Endothelial cell (in vitro differentiated cells): ENCODE results near the gene SCAPER. TPM values are rescaled to one million over a fixed set of nuclear protein-coding genes. Genes with fewer than 3 reads are reported as not detected.

ENCODE experiments used
- DNase-seq: peaks from one replicate; pipeline ENCODE4 v3.0.0; 2021; ENCODE audit warnings: low spot score
- H3K27ac Mint-ChIP-seq: one replicate; pipeline ENCODE4 v1.8.0; 2021; ENCODE audit warnings: mixed read lengths, inconsistent platforms; ENCODE audit not compliant: unreplicated experiment
- H3K27me3 Mint-ChIP-seq: one replicate; pipeline ENCODE4 v1.8.0; 2021; ENCODE audit warnings: mild to moderate bottlenecking, moderate library complexity, mixed read lengths, inconsistent platforms; ENCODE audit not compliant: unreplicated experiment
- H3K36me3 Mint-ChIP-seq: one replicate; pipeline ENCODE4 v1.8.0; 2021; ENCODE audit warnings: mild to moderate bottlenecking, low read depth, mixed read lengths, inconsistent platforms; ENCODE audit not compliant: unreplicated experiment
- H3K4me1 Mint-ChIP-seq: one replicate; pipeline ENCODE4 v1.8.0; 2021; ENCODE audit warnings: mild to moderate bottlenecking, mixed read lengths, inconsistent platforms; ENCODE audit not compliant: unreplicated experiment
- H3K4me3 Mint-ChIP-seq: one replicate; pipeline ENCODE4 v1.8.0; 2021; ENCODE audit warnings: mild to moderate bottlenecking, mixed read lengths, inconsistent platforms; ENCODE audit not compliant: unreplicated experiment
- H3K9me3 Mint-ChIP-seq: one replicate; pipeline ENCODE4 v1.8.0; 2021; ENCODE audit warnings: mixed read lengths, inconsistent platforms; ENCODE audit not compliant: unreplicated experiment
- total RNA-seq: library from RNA; stranded (reverse); fragmentation: NEBNext Ultra II Directional; extraction: Animal tissue kit (Norgen Biotek cat#: 25700); gene quantifications from one replicate; pipeline ENCODE4 v1.2.1, GENCODE V29; 2021; ENCODE audit not compliant: unreplicated experiment
- TF ChIP-seq, protein P1 (sequence below): fragments of 200-600 bp; sonication (generic); IDR thresholded peaks from one replicate; pipeline ENCODE4 v1.5.0; 2021; ENCODE audit warnings: antibody characterized with exemption; ENCODE audit not compliant: unreplicated experiment

SCAPER gene
- total RNA-seq, 1 donor from 2014 or later, result 18.1 TPM

DNA sequence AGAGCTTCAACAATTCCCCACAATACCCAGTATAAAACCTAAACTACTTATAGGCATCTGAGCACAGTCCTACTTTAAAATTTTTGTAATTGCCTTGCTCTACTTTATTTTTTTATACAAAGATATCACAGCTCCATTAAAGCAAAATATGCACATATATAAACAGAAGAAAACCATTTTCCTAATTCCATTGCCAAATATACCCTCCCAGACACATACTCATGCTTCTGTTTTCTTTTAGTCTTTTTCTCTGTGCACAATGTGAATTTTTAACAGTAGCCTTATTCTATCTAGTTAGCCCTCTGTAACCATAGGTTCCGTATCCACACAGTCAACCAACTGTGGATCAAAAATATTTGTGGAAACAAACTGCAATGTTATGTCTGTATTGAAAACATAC is 260.5 kb downstream of the SCAPER start:
- Mint-ChIP-seq H3K4me3 (no peak overlapping the region), H3K4me1 (no peaks in the 10 kb centered on the region), H3K27me3 (no peaks in the 10 kb centered on the region), H3K36me3 (no peaks in the 10 kb centered on the region), H3K27ac (no peak overlapping the region), H3K9me3 (no peaks in the 10 kb centered on the region)
- TF ChIP-seq, protein P1, sequence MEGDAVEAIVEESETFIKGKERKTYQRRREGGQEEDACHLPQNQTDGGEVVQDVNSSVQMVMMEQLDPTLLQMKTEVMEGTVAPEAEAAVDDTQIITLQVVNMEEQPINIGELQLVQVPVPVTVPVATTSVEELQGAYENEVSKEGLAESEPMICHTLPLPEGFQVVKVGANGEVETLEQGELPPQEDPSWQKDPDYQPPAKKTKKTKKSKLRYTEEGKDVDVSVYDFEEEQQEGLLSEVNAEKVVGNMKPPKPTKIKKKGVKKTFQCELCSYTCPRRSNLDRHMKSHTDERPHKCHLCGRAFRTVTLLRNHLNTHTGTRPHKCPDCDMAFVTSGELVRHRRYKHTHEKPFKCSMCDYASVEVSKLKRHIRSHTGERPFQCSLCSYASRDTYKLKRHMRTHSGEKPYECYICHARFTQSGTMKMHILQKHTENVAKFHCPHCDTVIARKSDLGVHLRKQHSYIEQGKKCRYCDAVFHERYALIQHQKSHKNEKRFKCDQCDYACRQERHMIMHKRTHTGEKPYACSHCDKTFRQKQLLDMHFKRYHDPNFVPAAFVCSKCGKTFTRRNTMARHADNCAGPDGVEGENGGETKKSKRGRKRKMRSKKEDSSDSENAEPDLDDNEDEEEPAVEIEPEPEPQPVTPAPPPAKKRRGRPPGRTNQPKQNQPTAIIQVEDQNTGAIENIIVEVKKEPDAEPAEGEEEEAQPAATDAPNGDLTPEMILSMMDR, result no peak
- no peak for DNase-seq

DNA sequence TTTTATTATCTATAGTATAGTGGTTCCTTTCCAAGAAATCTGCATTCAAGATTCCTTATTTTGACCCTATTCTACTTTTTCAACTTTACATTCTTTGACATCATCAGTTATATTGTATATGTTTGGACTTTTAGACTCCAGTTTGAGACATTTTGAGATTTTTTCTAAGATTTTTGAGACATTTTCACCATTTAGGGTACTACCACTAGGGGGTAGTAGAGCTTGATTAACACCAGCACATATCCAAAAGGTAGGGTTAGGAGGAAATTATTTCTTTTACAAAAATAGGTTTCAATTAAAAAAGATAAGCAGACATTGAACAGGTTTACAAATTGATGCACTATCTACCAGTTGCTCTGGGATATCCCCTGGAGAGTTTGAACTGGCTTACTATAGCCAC is 262.5 kb downstream of the SCAPER start:
- Mint-ChIP-seq H3K9me3 (no peaks in the 10 kb centered on the region), H3K4me3 (no peak overlapping the region), H3K27me3 (no peaks in the 10 kb centered on the region), H3K36me3 (no peaks in the 10 kb centered on the region), H3K4me1 (no peaks in the 10 kb centered on the region), H3K27ac (no peak overlapping the region)
- TF ChIP-seq, protein P1, result peak; percentile 62
- no peak for DNase-seq

DNA sequence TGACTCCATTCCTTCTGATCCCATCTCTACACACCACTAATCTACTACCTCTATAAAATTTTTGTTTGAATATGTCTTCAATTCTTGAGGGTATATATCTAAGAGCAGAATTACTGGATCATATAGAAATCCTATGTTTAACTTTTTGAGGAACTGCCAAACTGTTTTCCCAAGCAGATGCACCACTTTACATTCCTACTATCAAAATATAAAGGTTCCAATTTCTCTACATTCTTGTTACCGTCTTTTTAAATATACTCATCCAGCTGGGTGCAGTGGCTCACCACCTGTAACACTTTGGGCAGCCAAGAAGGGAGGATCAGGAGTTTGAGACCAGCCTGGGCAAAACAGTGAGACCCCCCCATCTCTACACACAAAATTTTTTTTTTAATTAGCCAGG is 268.0 kb downstream of the SCAPER start:
- H3K36me3 Mint-ChIP-seq, result peaks cover 20% of the 10 kb centered on the region
- H3K4me3 Mint-ChIP-seq, result no peak overlapping the region
- H3K27ac Mint-ChIP-seq, result no peak overlapping the region
- H3K9me3 Mint-ChIP-seq, result no peaks in the 10 kb centered on the region
- H3K27me3 Mint-ChIP-seq, result no peaks in the 10 kb centered on the region
- DNase-seq, result no peak
- H3K4me1 Mint-ChIP-seq, result no peaks in the 10 kb centered on the region
- TF ChIP-seq, protein P1, result no peak

DNA sequence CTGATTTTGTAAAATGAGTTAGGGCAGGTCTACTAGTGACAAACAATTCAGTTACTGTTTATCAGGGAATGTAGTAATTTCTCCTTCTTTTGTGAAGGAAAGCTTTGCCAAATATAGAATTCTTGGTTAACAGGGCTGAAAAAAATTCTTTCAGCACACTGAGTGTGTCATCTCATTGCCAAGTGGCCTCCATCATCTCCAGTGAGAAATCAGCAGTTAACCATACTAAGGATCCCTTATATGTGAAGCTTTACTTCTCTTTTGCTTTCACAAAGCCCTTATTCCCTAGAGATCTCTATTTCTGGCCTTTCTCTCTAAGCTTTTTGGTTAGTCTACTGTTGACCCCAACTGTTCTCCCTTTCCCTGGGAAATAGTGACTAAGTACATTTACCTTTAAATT is 269.1 kb downstream of the SCAPER start:
- TF ChIP-seq, protein P1, result no peak
- Mint-ChIP-seq H3K4me1 (no peaks in the 10 kb centered on the region), H3K27ac (no peak overlapping the region), H3K9me3 (no peaks in the 10 kb centered on the region), H3K27me3 (no peaks in the 10 kb centered on the region), H3K4me3 (no peak overlapping the region), H3K36me3 (peaks cover 20% of the 10 kb centered on the region)
- DNase-seq, result no peak

DNA sequence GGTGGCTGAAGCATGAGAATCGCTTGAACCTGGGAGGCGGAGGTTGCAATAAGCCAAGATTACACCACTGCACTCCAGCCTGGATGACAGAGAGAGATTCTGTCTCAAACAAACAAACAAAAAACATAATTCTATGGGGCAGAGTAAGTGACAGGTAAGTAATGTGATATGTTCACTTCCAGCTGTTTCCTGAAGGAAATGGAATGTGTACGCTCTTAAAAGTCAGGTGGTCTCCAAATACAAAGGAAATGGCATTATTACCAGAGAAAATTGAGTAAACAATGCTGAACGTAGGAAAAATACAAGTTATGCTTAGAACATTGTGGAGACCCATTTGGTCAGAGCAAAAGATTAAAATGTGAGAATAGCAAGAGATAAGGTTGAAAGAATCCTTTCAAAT is 278.5 kb downstream of the SCAPER start:
- Mint-ChIP-seq H3K27ac (no peak overlapping the region), H3K4me3 (no peak overlapping the region), H3K36me3 (no peaks in the 10 kb centered on the region), H3K27me3 (peaks cover 5% of the 10 kb centered on the region), H3K9me3 (no peaks in the 10 kb centered on the region), H3K4me1 (peaks cover 5% of the 10 kb centered on the region)
- no peak for DNase-seq
- TF ChIP-seq, protein P1, result no peak
